GM21619 (cell line): ENCODE results near the gene RUNX1.

Experiments used
- ATAC-seq: cut with Tn5 transposase; IDR thresholded peaks from one replicate; pipeline ENCODE4 v1.9.1; 2021; ENCODE audit not compliant: unreplicated experiment

Gene RUNX1

GRCh38 chr21:34927992-34928391 lies 121.1 kb downstream of the RUNX1 start:
- no peak for ATAC-seq

- no peak for ATAC-seq
Observed at GRCh38 chr21:34926803-34927467, 122.2 kb downstream of the RUNX1 start.

GRCh38 chr21:34925597-34925996 lies 123.5 kb downstream of the RUNX1 start:
- no peak for ATAC-seq

GRCh38 chr21:34924771-34925419 lies 124.2 kb downstream of the RUNX1 start:
- no peak for ATAC-seq

- no peak for ATAC-seq
Observed at GRCh38 chr21:34924194-34924593, 124.9 kb downstream of the RUNX1 start.

GRCh38 chr21:34923626-34924025 lies 125.5 kb downstream of the RUNX1 start:
- no peak for ATAC-seq

GRCh38 chr21:34923202-34923601 lies 125.9 kb downstream of the RUNX1 start:
- no peak for ATAC-seq

- ATAC-seq, result no peak
Observed at GRCh38 chr21:34922479-34922878, 126.6 kb downstream of the RUNX1 start.

GRCh38 chr21:34921151-34921550 lies 128.0 kb downstream of the RUNX1 start:
- no peak for ATAC-seq

GRCh38 chr21:34919406-34919805 lies 129.7 kb downstream of the RUNX1 start:
- ATAC-seq, result no peak

GRCh38 chr21:34916446-34916845 lies 132.7 kb downstream of the RUNX1 start:
- ATAC-seq, result no peak

- no peak for ATAC-seq
Observed at GRCh38 chr21:34915364-34915841, 133.7 kb downstream of the RUNX1 start.

- ATAC-seq, result no peak
Observed at GRCh38 chr21:34914239-34914638, 134.9 kb downstream of the RUNX1 start.

- ATAC-seq, result no peak
Observed at GRCh38 chr21:34913811-34914210, 135.3 kb downstream of the RUNX1 start.

- ATAC-seq, result no peak
Observed at GRCh38 chr21:34912022-34912945, 136.8 kb downstream of the RUNX1 start.

- ATAC-seq, result no peak
Observed at GRCh38 chr21:34911360-34911759, 137.7 kb downstream of the RUNX1 start.

- ATAC-seq, result no peak
Observed at GRCh38 chr21:34910396-34910795, 138.7 kb downstream of the RUNX1 start.

- no peak for ATAC-seq
Observed at GRCh38 chr21:34909492-34910292, 139.4 kb downstream of the RUNX1 start.

GRCh38 chr21:34908419-34909055 lies 140.6 kb downstream of the RUNX1 start:
- ATAC-seq, result no peak
